ENCODE measurements around the gene DHX40. TPM values are rescaled to one million over a fixed set of nuclear protein-coding genes. Genes with fewer than 3 reads are reported as not detected.

The DHX40 gene
- total and polyA plus RNA-seq, 2 of the 13 experiments (the other 11 are each of a cell fraction or from before 2014, with no cell fraction given): 22.2 to 37.0 TPM

DNA sequence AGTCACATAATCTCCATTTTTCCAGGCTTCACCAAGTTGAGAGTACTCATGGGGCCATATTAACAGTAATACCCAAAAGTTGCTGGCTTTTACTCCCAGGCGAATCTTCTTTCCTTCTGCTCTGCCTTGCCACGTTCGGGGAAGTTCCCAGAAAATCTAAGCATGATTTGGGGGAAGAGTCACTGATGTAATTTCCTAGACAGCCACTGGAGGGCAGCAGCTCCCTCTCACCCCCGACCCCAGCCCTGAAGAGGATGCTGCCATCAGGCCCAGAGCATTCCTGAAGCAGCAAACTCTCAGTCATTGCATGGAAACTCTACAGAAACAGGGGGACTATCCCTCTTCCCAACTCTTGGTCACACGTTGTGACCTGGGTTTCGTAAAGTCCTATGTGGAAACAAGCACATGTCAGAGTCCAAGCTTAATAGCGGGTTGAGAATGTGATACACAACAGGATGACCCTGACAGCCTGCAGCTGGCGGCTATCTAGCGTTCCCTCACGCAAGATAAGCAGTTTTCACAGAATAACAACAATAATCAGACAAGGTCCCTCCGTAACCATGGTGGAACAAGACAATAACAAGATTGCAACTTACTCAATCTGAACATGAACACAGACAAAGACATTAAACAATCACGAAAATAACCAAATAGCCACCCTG, 43.8 kb upstream of the DHX40 start (continued):
- no peak for TF ChIP-seq PBX2 (CRISPR knock-in tag; IDR thresholded peaks at IDR 0.05)
- peak; percentile 79 for TF ChIP-seq FOXO1 (CRISPR knock-in tag; IDR thresholded peaks at IDR 0.05)
- peak; percentile 52 for TF ChIP-seq XRCC5 (optimal IDR thresholded peaks at IDR 0.05; ENCODE audit: low read length)
- peak; percentile 31; the same call in 1 of the 2 replicates for TF ChIP-seq RARA (CRISPR knock-in tag; IDR thresholded peaks at IDR 0.05)
- TF ChIP-seq RCOR2 (CRISPR knock-in tag; IDR thresholded peaks at IDR 0.05): no peak
- peak; percentile 67 for TF ChIP-seq NR2F6 (IDR thresholded peaks at IDR 0.05)
- TF ChIP-seq NR2F6 (CRISPR knock-in tag; IDR thresholded peaks at IDR 0.05): peak; percentile 29; the same call in 1 of the 2 replicates
- TF ChIP-seq ZNF329 (CRISPR knock-in tag; IDR thresholded peaks at IDR 0.05; ENCODE audit: low read depth): no peak
- peak; percentile 68 for TF ChIP-seq PAXIP1 (CRISPR knock-in tag; conservative IDR thresholded peaks at IDR 0.05)
- TF ChIP-seq MZF1 (CRISPR knock-in tag; IDR thresholded peaks at IDR 0.05; ENCODE audit: borderline replicate concordance): no peak
- no peak for TF ChIP-seq ZNF776 (CRISPR knock-in tag; IDR thresholded peaks at IDR 0.05)
- no peak for TF ChIP-seq ZNF790 (CRISPR knock-in tag; IDR thresholded peaks at IDR 0.05; ENCODE audit: borderline replicate concordance)
- TF ChIP-seq, protein P1, sequence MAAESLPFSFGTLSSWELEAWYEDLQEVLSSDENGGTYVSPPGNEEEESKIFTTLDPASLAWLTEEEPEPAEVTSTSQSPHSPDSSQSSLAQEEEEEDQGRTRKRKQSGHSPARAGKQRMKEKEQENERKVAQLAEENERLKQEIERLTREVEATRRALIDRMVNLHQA (CRISPR knock-in tag; IDR thresholded peaks at IDR 0.05): no peak
- TF ChIP-seq THAP11 (CRISPR knock-in tag; IDR thresholded peaks at IDR 0.05): no peak
- no peak for TF ChIP-seq ZNF746 (CRISPR knock-in tag; IDR thresholded peaks at IDR 0.05)
- no peak for TF ChIP-seq TEAD2 (CRISPR knock-in tag; IDR thresholded peaks at IDR 0.05)
- TF ChIP-seq ZNF75D (CRISPR knock-in tag; IDR thresholded peaks at IDR 0.05; ENCODE audit: borderline replicate concordance): no peak
- 0 out of 2 replicates have a peak, but pooled peaks have one; percentile 28 for TF ChIP-seq ZKSCAN5 (CRISPR knock-in tag; IDR thresholded peaks at IDR 0.05)
- no peak for TF ChIP-seq HINFP (CRISPR knock-in tag; IDR thresholded peaks at IDR 0.05; ENCODE audit: low read depth)
- no peak for TF ChIP-seq GZF1 (CRISPR knock-in tag; IDR thresholded peaks at IDR 0.05)
- TF ChIP-seq IKZF1 (IDR thresholded peaks at IDR 0.05): no peak
- TF ChIP-seq ATRX (CRISPR knock-in tag; IDR thresholded peaks at IDR 0.05; ENCODE audit: borderline replicate concordance): no peak; the same call in 1 of the 2 replicates
- TF ChIP-seq ZZZ3 (CRISPR knock-in tag; IDR thresholded peaks at IDR 0.05; ENCODE audit: borderline replicate concordance): no peak

All from HepG2 (cell line).